GM23338 (cell line): ENCODE data around the gene LNX2. TPM values are rescaled to one million over a fixed set of nuclear protein-coding genes. Genes with fewer than 3 reads are reported as not detected.

ENCODE experiments used
- polyA plus RNA-seq: library from polyadenylated mRNA; unstranded; fragments of >200 nt; fragmentation: Nextera tagmentation; extraction: Ambion mirVana; gene quantifications from 2 replicates; pipeline ENCODE4 v1.2.1, GENCODE V29; 2016
- total RNA-seq: library from RNA; depleted of rRNA; stranded (reverse); fragments of >200 nt; shearing (Covaris generic); gene quantifications from 2 replicates; pipeline ENCODE4 v1.2.3, GENCODE V29; 2014; rRNA removed

The LNX2 gene
- total and polyA plus RNA-seq, 2 experiments from 2014 or later = 3.7 to 18.0 TPM

Other genes starting within 250 kb of the LNX2 start
- gene GTF3A, start 195.9 kb downstream of the LNX2 start, total RNA-seq = 109 and 206 TPM in 2 replicates
- 174 and 190 TPM in 2 replicates for gene GTF3A, start 195.9 kb downstream of the LNX2 start, polyA plus RNA-seq
- 33.0 and 47.2 TPM in 2 replicates for gene MTIF3, start 170.0 kb downstream of the LNX2 start, total RNA-seq
- 148 and 152 TPM in 2 replicates for gene MTIF3, start 170.0 kb downstream of the LNX2 start, polyA plus RNA-seq
- gene POLR1D, start 1.4 kb upstream of the LNX2 start, total RNA-seq = 177 and 226 TPM in 2 replicates
- gene POLR1D, start 1.4 kb upstream of the LNX2 start, polyA plus RNA-seq = 193 and 197 TPM in 2 replicates
- not detected in 2 replicates for gene GSX1, start 172.0 kb upstream of the LNX2 start, total RNA-seq
- gene GSX1, start 172.0 kb upstream of the LNX2 start, polyA plus RNA-seq = not detected in 2 replicates